GM21786 (cell line): Measurements from ENCODE around the gene RNU7-1.

ENCODE experiments used
- ATAC-seq: cut with Tn5 transposase; IDR thresholded peaks from one replicate; pipeline ENCODE4 v1.9.1; 2021; ENCODE audit not compliant: unreplicated experiment

Gene RNU7-1

GRCh38 chr12:6987956-6988553 lies 44.4 kb downstream of the RNU7-1 start:
- ATAC-seq = no peak
